ENCODE data around the gene PARD3B. TPM values are rescaled to one million over a fixed set of nuclear protein-coding genes. Genes with fewer than 3 reads are reported as not detected.

PARD3B gene
- total and polyA plus RNA-seq, 2 of the 8 experiments (the other 6 are each of a cell fraction or from before 2014, with no cell fraction given): 1.2 to 5.7 TPM

GRCh38 chr2:204530464-204530805 lies 14.8 kb upstream of the PARD3B start:
- no peak overlapping the region for H4K5ac ChIP-seq (ENCODE audit: insufficient read length, low read depth, low read length)
- WGBS, 2 experiments (ENCODE audit: extremely low coverage in 1 of 2, insufficient coverage in 1 of 2, insufficient read length in 1 of 2, insufficient replicate concordance in 2 of 2, low coverage in 1 of 2, low lambda C conversion rate in 2 of 2, missing lambda C conversion rate in 1 of 2): 100% methylated on average over 1 of the region's 1 CpG; no CpG with 5 or more reads in 1 of the 2 experiments
- no peaks in the 10 kb centered on the region for H4K20me1 ChIP-seq (replicated peaks in 1 of 2; ENCODE audit: control insufficient read depth in 1 of 2, insufficient read depth in 2 of 2, low read length in 2 of 2)
- no peak overlapping the region for H3K18ac ChIP-seq (ENCODE audit: extremely low read depth, low read length)
- no peaks in the 10 kb centered on the region for H3K4me1 ChIP-seq (replicated peaks in 1 of 4; ENCODE audit: control insufficient read depth in 3 of 4, insufficient read depth in 4 of 4, low read length in 3 of 4)
- H4K91ac ChIP-seq (replicated peaks; ENCODE audit: insufficient read length, low read length): no peak overlapping the region
- no peak overlapping the region for H3K4me2 ChIP-seq (ENCODE audit: insufficient read depth in 1 of 2, low read depth in 2 of 2, low read length in 2 of 2)
- no peak overlapping the region for H2BK120ac ChIP-seq (replicated peaks; ENCODE audit: low read depth, low read length)
- no peak overlapping the region for H3K23ac ChIP-seq (ENCODE audit: insufficient read length)
- H3K27me3 ChIP-seq (replicated peaks in 1 of 4; ENCODE audit: control insufficient read depth in 3 of 4, extremely low read depth in 1 of 4, insufficient read depth in 3 of 4, low read length in 3 of 4): no peaks in the 10 kb centered on the region
- no peaks in the 10 kb centered on the region for H3K23me2 ChIP-seq (ENCODE audit: low read depth, low read length)
- H2AFZ ChIP-seq (ENCODE audit: low read length): no peak overlapping the region
- no peak overlapping the region for H3K4me3 ChIP-seq (ENCODE audit: extremely low read depth in 1 of 4, insufficient read depth in 2 of 4, low read depth in 3 of 4, low read length in 4 of 4)
- no peaks in the 10 kb centered on the region for H3K79me1 ChIP-seq (ENCODE audit: low read depth, low read length)
- no peak overlapping the region for H3K56ac ChIP-seq (replicated peaks; ENCODE audit: insufficient read length, low read depth, low read length)
- no peak overlapping the region for H3K4ac ChIP-seq (replicated peaks; ENCODE audit: insufficient read length, low read depth, low read length)
- H3K9me3 ChIP-seq (ENCODE audit: insufficient read depth in 2 of 2, low read depth in 1 of 2, low read length in 1 of 2): no peaks in the 10 kb centered on the region
- no peak overlapping the region for H3K27ac ChIP-seq (ENCODE audit: low read depth, low read length)
- ChIA-PET POLR2A (ENCODE audit: partially characterized antibody) (no interaction called here), CTCF (ENCODE audit: partially characterized antibody) (interaction anchor here (1.0 kb wide), 1 partner anchor 9 kb away, joined by 3 read pairs; no protein-coding TSS in a partner anchor)
- no peak overlapping the region for H2AK5ac ChIP-seq (ENCODE audit: low read depth, low read length)
- DNase-seq (ENCODE audit: low read depth in 1 of 2, low spot score in 2 of 2) (no peak), FAIRE-seq (no peak)
- H2BK12ac ChIP-seq (ENCODE audit: low read depth, low read length): no peak overlapping the region
- no peaks in the 10 kb centered on the region for H3K79me2 ChIP-seq (ENCODE audit: control insufficient read depth in 1 of 2, insufficient read depth in 2 of 2, low read length in 2 of 2)
- no peaks in the 10 kb centered on the region for H3K36me3 ChIP-seq (ENCODE audit: control insufficient read depth in 2 of 4, insufficient read depth in 4 of 4, low read length in 3 of 4)
- H3K9ac ChIP-seq (replicated peaks in 1 of 4; ENCODE audit: extremely low read depth in 1 of 4, low read depth in 3 of 4, low read length in 3 of 4): no peak overlapping the region
- H2BK15ac ChIP-seq (ENCODE audit: low read length): no peak overlapping the region
- H3K14ac ChIP-seq (ENCODE audit: insufficient read length): no peak overlapping the region
- no peak overlapping the region for H2BK5ac ChIP-seq (ENCODE audit: low read depth, low read length)
- no peak overlapping the region for H4K8ac ChIP-seq (ENCODE audit: extremely low read depth, insufficient read depth, low read length)
- H2BK20ac ChIP-seq (ENCODE audit: low read length): no peak overlapping the region
- TF ChIP-seq JUN (IDR thresholded peaks at IDR 0.05; ENCODE audit: low read depth, low read length) (no peak), RNF2 (IDR thresholded peaks at IDR 0.05; ENCODE audit: borderline replicate concordance, low read depth, low read length, missing control alignments, poor library complexity, severe bottlenecking) (no peak), CBX5 (IDR thresholded peaks at IDR 0.05; ENCODE audit: low read depth, low read length) (no peak), POU5F1 (IDR thresholded peaks at IDR 0.05; ENCODE audit: low read depth, low read length) (no peak)
- TF ChIP-seq, protein P1, sequence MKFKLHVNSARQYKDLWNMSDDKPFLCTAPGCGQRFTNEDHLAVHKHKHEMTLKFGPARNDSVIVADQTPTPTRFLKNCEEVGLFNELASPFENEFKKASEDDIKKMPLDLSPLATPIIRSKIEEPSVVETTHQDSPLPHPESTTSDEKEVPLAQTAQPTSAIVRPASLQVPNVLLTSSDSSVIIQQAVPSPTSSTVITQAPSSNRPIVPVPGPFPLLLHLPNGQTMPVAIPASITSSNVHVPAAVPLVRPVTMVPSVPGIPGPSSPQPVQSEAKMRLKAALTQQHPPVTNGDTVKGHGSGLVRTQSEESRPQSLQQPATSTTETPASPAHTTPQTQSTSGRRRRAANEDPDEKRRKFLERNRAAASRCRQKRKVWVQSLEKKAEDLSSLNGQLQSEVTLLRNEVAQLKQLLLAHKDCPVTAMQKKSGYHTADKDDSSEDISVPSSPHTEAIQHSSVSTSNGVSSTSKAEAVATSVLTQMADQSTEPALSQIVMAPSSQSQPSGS (IDR thresholded peaks at IDR 0.05; ENCODE audit: low read length): no peak

Measured in H1 (cell line).